Activated naive CD4-positive, alpha-beta T cell treated with anti-CD3 and anti-CD28 coated beads, Interleukin-2, amount 10 ng/mL, durations not matched to agents 7 days and 5 days (primary cell): ENCODE measurements around the gene ASB2.
A peak's percentile ranks its signal among the peaks of the same experiment; 100 is the strongest.

Experiments
- CTCF ChIA-PET: fragments of 350-600 bp; sonication (Branson Sonifier 250); formaldehyde crosslinking; loops from one replicate; lab custom pipeline; 2021; ENCODE audit warnings: antibody characterized with exemption; lab: Charles Lee
- DNase-seq: peaks from one replicate; pipeline ENCODE4 v3.0.0-alpha.2; 2020
- H3K27ac Mint-ChIP-seq: one replicate; pipeline ENCODE4 v1.8.0; 2021; ENCODE audit warnings: mild to moderate bottlenecking, moderate library complexity, mixed read lengths
- H3K27me3 Mint-ChIP-seq: one replicate; pipeline ENCODE4 v1.8.0; 2021; ENCODE audit warnings: mild to moderate bottlenecking, mixed read lengths
- H3K36me3 Mint-ChIP-seq: one replicate; pipeline ENCODE4 v1.8.0; 2021; ENCODE audit warnings: mixed read lengths
- H3K4me1 Mint-ChIP-seq: one replicate; pipeline ENCODE4 v1.8.0; 2021; ENCODE audit warnings: mixed read lengths
- H3K4me3 Mint-ChIP-seq: one replicate; pipeline ENCODE4 v1.8.0; 2021; ENCODE audit warnings: mild to moderate bottlenecking, moderate library complexity, mixed read lengths
- H3K9me3 Mint-ChIP-seq: one replicate; pipeline ENCODE4 v1.8.0; 2021; ENCODE audit warnings: mixed read lengths

The ASB2 gene

GRCh38 chr14:93970965-93971634 is 5.3 kb downstream of the ASB2 start:
- DNase-seq, result peak; percentile 86
- H3K27ac Mint-ChIP-seq, result peak overlapping the region; percentile 97
- peaks cover 98% of the 10 kb centered on the region for H3K4me1 Mint-ChIP-seq
- no peaks in the 10 kb centered on the region for H3K27me3 Mint-ChIP-seq
- peak overlapping the region; percentile 78 for H3K4me3 Mint-ChIP-seq
- peaks cover 7% of the 10 kb centered on the region for H3K9me3 Mint-ChIP-seq
- CTCF ChIA-PET, result interaction anchor here (0.8 to 12.7 kb wide), 14 partner anchors 9 to 208 kb away, joined by 3 to 181 read pairs (median 4); no protein-coding TSS in a partner anchor
- peaks cover 34% of the 10 kb centered on the region for H3K36me3 Mint-ChIP-seq

GRCh38 chr14:93970585-93970964 is 5.8 kb downstream of the ASB2 start:
- Mint-ChIP-seq H3K36me3 (peaks cover 34% of the 10 kb centered on the region), H3K9me3 (peaks cover 4% of the 10 kb centered on the region), H3K27ac (peak overlapping the region; percentile 97), H3K27me3 (no peaks in the 10 kb centered on the region), H3K4me1 (peaks cover 98% of the 10 kb centered on the region), H3K4me3 (peak overlapping the region; percentile 78)
- peak; percentile 78 for DNase-seq
- CTCF ChIA-PET, result interaction anchor here (0.8 to 12.7 kb wide), 14 partner anchors 8 to 208 kb away, joined by 3 to 181 read pairs (median 4); no protein-coding TSS in a partner anchor

GRCh38 chr14:93969082-93969828 is 7.1 kb downstream of the ASB2 start:
- H3K27me3 Mint-ChIP-seq, result no peaks in the 10 kb centered on the region
- no peak overlapping the region for H3K4me3 Mint-ChIP-seq
- H3K4me1 Mint-ChIP-seq, result peaks cover 98% of the 10 kb centered on the region
- CTCF ChIA-PET, result interaction anchor here (0.9 to 12.7 kb wide), 5 partner anchors 13 to 167 kb away, joined by 3 to 181 read pairs (median 57); no protein-coding TSS in a partner anchor
- H3K9me3 Mint-ChIP-seq, result peaks cover 10% of the 10 kb centered on the region
- peaks cover 41% of the 10 kb centered on the region for H3K36me3 Mint-ChIP-seq
- DNase-seq, result no peak
- H3K27ac Mint-ChIP-seq, result peak overlapping the region; percentile 61

- no peaks in the 10 kb centered on the region for H3K27me3 Mint-ChIP-seq
- H3K9me3 Mint-ChIP-seq, result peaks cover 10% of the 10 kb centered on the region
- no peak overlapping the region for H3K4me3 Mint-ChIP-seq
- peaks cover 42% of the 10 kb centered on the region for H3K36me3 Mint-ChIP-seq
- H3K4me1 Mint-ChIP-seq, result peaks cover 98% of the 10 kb centered on the region
- CTCF ChIA-PET, result interaction anchor here (1.0 to 12.7 kb wide), 5 partner anchors 11 to 169 kb away, joined by 3 to 181 read pairs (median 57); no protein-coding TSS in a partner anchor
- DNase-seq, result no peak
- peak overlapping the region; percentile 24 for H3K27ac Mint-ChIP-seq
Measured at GRCh38 chr14:93967637-93968250, 8.6 kb downstream of the ASB2 start.

GRCh38 chr14:93965946-93966474 is 10.4 kb downstream of the ASB2 start:
- Mint-ChIP-seq H3K27me3 (no peaks in the 10 kb centered on the region), H3K4me1 (peaks cover 97% of the 10 kb centered on the region), H3K4me3 (no peak overlapping the region), H3K36me3 (peaks cover 50% of the 10 kb centered on the region), H3K27ac (no peak overlapping the region), H3K9me3 (peaks cover 10% of the 10 kb centered on the region)
- CTCF ChIA-PET, result interaction anchor here (0.7 to 1.9 kb wide), 4 partner anchors 24 to 48 kb away, joined by 3 to 7 read pairs (median 4); no protein-coding TSS in a partner anchor
- no peak for DNase-seq

- H3K9me3 Mint-ChIP-seq, result peaks cover 10% of the 10 kb centered on the region
- CTCF ChIA-PET, result interaction anchor here (1.6 to 1.9 kb wide), 2 partner anchors 23 to 25 kb away, joined by 5 to 7 read pairs; no protein-coding TSS in a partner anchor
- no peak for DNase-seq
- peaks cover 96% of the 10 kb centered on the region for H3K4me1 Mint-ChIP-seq
- peaks cover 52% of the 10 kb centered on the region for H3K36me3 Mint-ChIP-seq
- H3K4me3 Mint-ChIP-seq, result no peak overlapping the region
- no peaks in the 10 kb centered on the region for H3K27me3 Mint-ChIP-seq
- peak overlapping the region; percentile 100 for H3K27ac Mint-ChIP-seq
Measured at GRCh38 chr14:93965287-93965821, 11.0 kb downstream of the ASB2 start.

- no peak overlapping the region for H3K4me3 Mint-ChIP-seq
- peaks cover 96% of the 10 kb centered on the region for H3K4me1 Mint-ChIP-seq
- peak overlapping the region; percentile 100 for H3K27ac Mint-ChIP-seq
- peaks cover 10% of the 10 kb centered on the region for H3K9me3 Mint-ChIP-seq
- CTCF ChIA-PET, result interaction anchor here (1.6 to 1.9 kb wide), 2 partner anchors 22 to 25 kb away, joined by 5 to 7 read pairs; no protein-coding TSS in a partner anchor
- DNase-seq, result no peak
- H3K36me3 Mint-ChIP-seq, result peaks cover 52% of the 10 kb centered on the region
- H3K27me3 Mint-ChIP-seq, result no peaks in the 10 kb centered on the region
Measured at GRCh38 chr14:93964820-93965286, 11.5 kb downstream of the ASB2 start.

GRCh38 chr14:93964281-93964680 is 12.1 kb downstream of the ASB2 start:
- Mint-ChIP-seq H3K4me3 (no peak overlapping the region), H3K4me1 (peaks cover 96% of the 10 kb centered on the region), H3K36me3 (peaks cover 56% of the 10 kb centered on the region), H3K27ac (peak overlapping the region; percentile 100), H3K27me3 (no peaks in the 10 kb centered on the region), H3K9me3 (peaks cover 10% of the 10 kb centered on the region)
- CTCF ChIA-PET, result interaction anchor here (1.9 kb wide), 1 partner anchor 22 kb away, joined by 5 read pairs; no protein-coding TSS in a partner anchor
- DNase-seq, result no peak

- Mint-ChIP-seq H3K27ac (peak overlapping the region; percentile 100), H3K27me3 (no peaks in the 10 kb centered on the region), H3K36me3 (peaks cover 55% of the 10 kb centered on the region), H3K4me1 (peaks cover 96% of the 10 kb centered on the region), H3K4me3 (peak overlapping the region; percentile 13), H3K9me3 (peaks cover 10% of the 10 kb centered on the region)
- CTCF ChIA-PET, result interaction anchor here (1.2 to 1.9 kb wide), 4 partner anchors 11 to 40 kb away, joined by 4 to 17 read pairs (median 6); no protein-coding TSS in a partner anchor
- peak; percentile 37 for DNase-seq
Measured at GRCh38 chr14:93963692-93964091, 12.7 kb downstream of the ASB2 start.

- Mint-ChIP-seq H3K4me1 (peaks cover 96% of the 10 kb centered on the region), H3K27me3 (no peaks in the 10 kb centered on the region), H3K36me3 (peaks cover 55% of the 10 kb centered on the region), H3K9me3 (peaks cover 10% of the 10 kb centered on the region), H3K4me3 (peak overlapping the region; percentile 62), H3K27ac (peak overlapping the region; percentile 100)
- DNase-seq, result peak; percentile 78
- CTCF ChIA-PET, result interaction anchor here (0.6 to 1.9 kb wide), 7 partner anchors 8 to 40 kb away, joined by 3 to 17 read pairs (median 5); no protein-coding TSS in a partner anchor
Measured at GRCh38 chr14:93962701-93963601, 13.4 kb downstream of the ASB2 start.

- H3K4me3 Mint-ChIP-seq, result peak overlapping the region; percentile 54
- H3K9me3 Mint-ChIP-seq, result peaks cover 10% of the 10 kb centered on the region
- H3K36me3 Mint-ChIP-seq, result peaks cover 55% of the 10 kb centered on the region
- no peak for DNase-seq
- H3K27me3 Mint-ChIP-seq, result peaks cover 4% of the 10 kb centered on the region
- H3K4me1 Mint-ChIP-seq, result peaks cover 97% of the 10 kb centered on the region
- CTCF ChIA-PET, result interaction anchor here (1.7 to 10.3 kb wide), 3 partner anchors 12 to 40 kb away, joined by 8 to 181 read pairs (median 9); partner anchors contain the start of gene ASB2
- H3K27ac Mint-ChIP-seq, result peak overlapping the region; percentile 100
Measured at GRCh38 chr14:93961620-93962019, 14.8 kb downstream of the ASB2 start.

GRCh38 chr14:93960774-93961438 is 15.5 kb downstream of the ASB2 start:
- Mint-ChIP-seq H3K27ac (peak overlapping the region; percentile 100), H3K9me3 (peaks cover 7% of the 10 kb centered on the region), H3K36me3 (peaks cover 51% of the 10 kb centered on the region), H3K4me3 (peak overlapping the region; percentile 58), H3K4me1 (peaks cover 97% of the 10 kb centered on the region), H3K27me3 (peaks cover 4% of the 10 kb centered on the region)
- DNase-seq, result no peak
- CTCF ChIA-PET, result interaction anchor here (1.7 to 10.3 kb wide), 3 partner anchors 12 to 41 kb away, joined by 8 to 181 read pairs (median 9); partner anchors contain the start of gene ASB2
